GM23338 (cell line): ENCODE data around the gene GFAP. TPM values are rescaled to one million over a fixed set of nuclear protein-coding genes. Genes with fewer than 3 reads are reported as not detected.

Experiments
- CREB1 ChIP-seq: fragments of 250-450 bp; sonication (Bioruptor Pico); IDR thresholded peaks from 2 replicates; pipeline ENCODE4 v1.5.0; 2020; ENCODE audit warnings: low read depth, mild to moderate bottlenecking, moderate library complexity
- EZH2 ChIP-seq: fragments of 200-600 bp; sonication (generic); IDR thresholded peaks from one replicate; pipeline ENCODE4 v1.8.0; 2017; ENCODE audit warnings: antibody characterized with exemption, mild to moderate bottlenecking, low read depth; ENCODE audit not compliant: unreplicated experiment
- polyA plus RNA-seq: library from polyadenylated mRNA; unstranded; fragments of >200 nt; fragmentation: Nextera tagmentation; extraction: Ambion mirVana; gene quantifications from 2 replicates; pipeline ENCODE4 v1.2.1, GENCODE V29; 2016
- total RNA-seq: library from RNA; depleted of rRNA; stranded (reverse); fragments of >200 nt; shearing (Covaris generic); gene quantifications from 2 replicates; pipeline ENCODE4 v1.2.3, GENCODE V29; 2014
- TF ChIP-seq, protein P1 (sequence below): fragments of 250-450 bp; sonication (Bioruptor Pico); IDR thresholded peaks from 2 replicates; pipeline ENCODE4 v1.5.0; 2020; ENCODE audit warnings: mild to moderate bottlenecking, moderate library complexity
- TF ChIP-seq, protein P2 (sequence below): IDR thresholded peaks from 2 replicates; pipeline ENCODE4 v1.6.1; 2016; ENCODE audit warnings: antibody characterized with exemption
- TF ChIP-seq, protein P3 (sequence below), 2 experiments: fragments of 200-600 bp in 1 of 2; sonication (generic) in 1 of 2; conservative IDR thresholded peaks; 2 replicates each; pipeline versions ENCODE4 v1.5.1 to v1.6.1; 2016 to 2017; ENCODE audit warnings: antibody characterized with exemption in 2 of 2, low read depth in 2 of 2, mild to moderate bottlenecking in 2 of 2, moderate library complexity in 1 of 2

Gene GFAP
- total and polyA plus RNA-seq, 2 experiments from 2014 or later, result 0.15 to 5.1 TPM

DNA sequence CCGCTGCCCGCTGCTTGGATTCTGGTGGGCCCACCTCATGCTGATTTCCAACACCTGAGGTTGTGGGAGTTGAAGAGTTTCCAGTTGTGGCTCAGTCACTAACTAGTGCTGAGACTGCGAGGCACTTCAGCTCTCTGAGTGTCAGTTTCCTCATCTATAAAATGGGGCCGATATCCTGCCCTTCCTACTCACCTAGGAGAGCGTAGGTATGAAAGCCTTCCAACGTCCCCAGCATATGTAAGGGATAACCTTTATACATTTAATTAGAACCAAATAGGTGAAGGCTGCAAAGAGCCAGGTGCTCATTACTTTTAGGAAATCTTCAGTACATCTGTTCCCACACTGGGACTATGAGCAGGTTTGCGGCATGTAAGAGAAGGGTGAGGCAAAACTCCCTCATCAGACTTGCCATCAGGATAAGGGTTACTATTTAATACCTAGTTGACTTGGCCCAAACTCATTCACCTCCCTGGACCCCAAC lies 33.1 kb upstream of the GFAP start (continued):
- TF ChIP-seq, protein P1, sequence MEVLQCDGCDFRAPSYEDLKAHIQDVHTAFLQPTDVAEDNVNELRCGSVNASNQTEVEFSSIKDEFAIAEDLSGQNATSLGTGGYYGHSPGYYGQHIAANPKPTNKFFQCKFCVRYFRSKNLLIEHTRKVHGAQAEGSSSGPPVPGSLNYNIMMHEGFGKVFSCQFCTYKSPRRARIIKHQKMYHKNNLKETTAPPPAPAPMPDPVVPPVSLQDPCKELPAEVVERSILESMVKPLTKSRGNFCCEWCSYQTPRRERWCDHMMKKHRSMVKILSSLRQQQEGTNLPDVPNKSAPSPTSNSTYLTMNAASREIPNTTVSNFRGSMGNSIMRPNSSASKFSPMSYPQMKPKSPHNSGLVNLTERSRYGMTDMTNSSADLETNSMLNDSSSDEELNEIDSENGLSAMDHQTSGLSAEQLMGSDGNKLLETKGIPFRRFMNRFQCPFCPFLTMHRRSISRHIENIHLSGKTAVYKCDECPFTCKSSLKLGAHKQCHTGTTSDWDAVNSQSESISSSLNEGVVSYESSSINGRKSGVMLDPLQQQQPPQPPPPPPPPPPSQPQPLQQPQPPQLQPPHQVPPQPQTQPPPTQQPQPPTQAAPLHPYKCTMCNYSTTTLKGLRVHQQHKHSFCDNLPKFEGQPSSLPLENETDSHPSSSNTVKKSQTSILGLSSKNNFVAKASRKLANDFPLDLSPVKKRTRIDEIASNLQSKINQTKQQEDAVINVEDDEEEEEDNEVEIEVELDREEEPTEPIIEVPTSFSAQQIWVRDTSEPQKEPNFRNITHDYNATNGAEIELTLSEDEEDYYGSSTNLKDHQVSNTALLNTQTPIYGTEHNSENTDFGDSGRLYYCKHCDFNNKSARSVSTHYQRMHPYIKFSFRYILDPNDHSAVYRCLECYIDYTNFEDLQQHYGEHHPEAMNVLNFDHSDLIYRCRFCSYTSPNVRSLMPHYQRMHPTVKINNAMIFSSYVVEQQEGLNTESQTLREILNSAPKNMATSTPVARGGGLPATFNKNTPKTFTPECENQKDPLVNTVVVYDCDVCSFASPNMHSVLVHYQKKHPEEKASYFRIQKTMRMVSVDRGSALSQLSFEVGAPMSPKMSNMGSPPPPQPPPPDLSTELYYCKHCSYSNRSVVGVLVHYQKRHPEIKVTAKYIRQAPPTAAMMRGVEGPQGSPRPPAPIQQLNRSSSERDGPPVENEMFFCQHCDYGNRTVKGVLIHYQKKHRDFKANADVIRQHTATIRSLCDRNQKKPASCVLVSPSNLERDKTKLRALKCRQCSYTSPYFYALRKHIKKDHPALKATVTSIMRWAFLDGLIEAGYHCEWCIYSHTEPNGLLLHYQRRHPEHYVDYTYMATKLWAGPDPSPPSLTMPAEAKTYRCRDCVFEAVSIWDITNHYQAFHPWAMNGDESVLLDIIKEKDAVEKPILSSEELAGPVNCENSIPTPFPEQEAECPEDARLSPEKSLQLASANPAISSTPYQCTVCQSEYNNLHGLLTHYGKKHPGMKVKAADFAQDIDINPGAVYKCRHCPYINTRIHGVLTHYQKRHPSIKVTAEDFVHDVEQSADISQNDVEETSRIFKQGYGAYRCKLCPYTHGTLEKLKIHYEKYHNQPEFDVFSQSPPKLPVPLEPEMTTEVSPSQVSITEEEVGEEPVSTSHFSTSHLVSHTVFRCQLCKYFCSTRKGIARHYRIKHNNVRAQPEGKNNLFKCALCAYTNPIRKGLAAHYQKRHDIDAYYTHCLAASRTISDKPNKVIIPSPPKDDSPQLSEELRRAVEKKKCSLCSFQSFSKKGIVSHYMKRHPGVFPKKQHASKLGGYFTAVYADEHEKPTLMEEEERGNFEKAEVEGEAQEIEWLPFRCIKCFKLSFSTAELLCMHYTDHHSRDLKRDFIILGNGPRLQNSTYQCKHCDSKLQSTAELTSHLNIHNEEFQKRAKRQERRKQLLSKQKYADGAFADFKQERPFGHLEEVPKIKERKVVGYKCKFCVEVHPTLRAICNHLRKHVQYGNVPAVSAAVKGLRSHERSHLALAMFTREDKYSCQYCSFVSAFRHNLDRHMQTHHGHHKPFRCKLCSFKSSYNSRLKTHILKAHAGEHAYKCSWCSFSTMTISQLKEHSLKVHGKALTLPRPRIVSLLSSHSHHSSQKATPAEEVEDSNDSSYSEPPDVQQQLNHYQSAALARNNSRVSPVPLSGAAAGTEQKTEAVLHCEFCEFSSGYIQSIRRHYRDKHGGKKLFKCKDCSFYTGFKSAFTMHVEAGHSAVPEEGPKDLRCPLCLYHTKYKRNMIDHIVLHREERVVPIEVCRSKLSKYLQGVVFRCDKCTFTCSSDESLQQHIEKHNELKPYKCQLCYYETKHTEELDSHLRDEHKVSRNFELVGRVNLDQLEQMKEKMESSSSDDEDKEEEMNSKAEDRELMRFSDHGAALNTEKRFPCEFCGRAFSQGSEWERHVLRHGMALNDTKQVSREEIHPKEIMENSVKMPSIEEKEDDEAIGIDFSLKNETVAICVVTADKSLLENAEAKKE (CRISPR knock-in tag), result no peak
- no peak for TF ChIP-seq EZH2
- no peak for TF ChIP-seq CREB1
- TF ChIP-seq, protein P2, sequence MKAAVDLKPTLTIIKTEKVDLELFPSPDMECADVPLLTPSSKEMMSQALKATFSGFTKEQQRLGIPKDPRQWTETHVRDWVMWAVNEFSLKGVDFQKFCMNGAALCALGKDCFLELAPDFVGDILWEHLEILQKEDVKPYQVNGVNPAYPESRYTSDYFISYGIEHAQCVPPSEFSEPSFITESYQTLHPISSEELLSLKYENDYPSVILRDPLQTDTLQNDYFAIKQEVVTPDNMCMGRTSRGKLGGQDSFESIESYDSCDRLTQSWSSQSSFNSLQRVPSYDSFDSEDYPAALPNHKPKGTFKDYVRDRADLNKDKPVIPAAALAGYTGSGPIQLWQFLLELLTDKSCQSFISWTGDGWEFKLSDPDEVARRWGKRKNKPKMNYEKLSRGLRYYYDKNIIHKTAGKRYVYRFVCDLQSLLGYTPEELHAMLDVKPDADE, result no peak
- TF ChIP-seq, protein P3, sequence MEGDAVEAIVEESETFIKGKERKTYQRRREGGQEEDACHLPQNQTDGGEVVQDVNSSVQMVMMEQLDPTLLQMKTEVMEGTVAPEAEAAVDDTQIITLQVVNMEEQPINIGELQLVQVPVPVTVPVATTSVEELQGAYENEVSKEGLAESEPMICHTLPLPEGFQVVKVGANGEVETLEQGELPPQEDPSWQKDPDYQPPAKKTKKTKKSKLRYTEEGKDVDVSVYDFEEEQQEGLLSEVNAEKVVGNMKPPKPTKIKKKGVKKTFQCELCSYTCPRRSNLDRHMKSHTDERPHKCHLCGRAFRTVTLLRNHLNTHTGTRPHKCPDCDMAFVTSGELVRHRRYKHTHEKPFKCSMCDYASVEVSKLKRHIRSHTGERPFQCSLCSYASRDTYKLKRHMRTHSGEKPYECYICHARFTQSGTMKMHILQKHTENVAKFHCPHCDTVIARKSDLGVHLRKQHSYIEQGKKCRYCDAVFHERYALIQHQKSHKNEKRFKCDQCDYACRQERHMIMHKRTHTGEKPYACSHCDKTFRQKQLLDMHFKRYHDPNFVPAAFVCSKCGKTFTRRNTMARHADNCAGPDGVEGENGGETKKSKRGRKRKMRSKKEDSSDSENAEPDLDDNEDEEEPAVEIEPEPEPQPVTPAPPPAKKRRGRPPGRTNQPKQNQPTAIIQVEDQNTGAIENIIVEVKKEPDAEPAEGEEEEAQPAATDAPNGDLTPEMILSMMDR (conservative IDR thresholded peaks at IDR 0.05; ENCODE audit: low read depth in 2 of 2), result no peak
